Testis (tissue), 2 donors: ENCODE measurements around the gene KIF2B.

ENCODE experiments used
- POLR2A ChIP-seq: fragments of 450-650 bp; IDR thresholded peaks from one replicate; pipeline ENCODE4 v1.6.1; 2017; ENCODE audit warnings: antibody characterized with exemption, mild to moderate bottlenecking, moderate library complexity
- TF ChIP-seq, protein P1 (sequence below), 3 experiments: fragments of 450-650 bp in 2 of 3; fragments of 200-600 bp in 1 of 3; sonication (generic) in 1 of 3; IDR thresholded peaks; one replicate each; pipeline ENCODE4 v1.5.1; 2016 to 2019; ENCODE audit warnings: antibody characterized with exemption in 3 of 3, mild to moderate bottlenecking in 2 of 3, moderate library complexity in 1 of 3

DNA sequence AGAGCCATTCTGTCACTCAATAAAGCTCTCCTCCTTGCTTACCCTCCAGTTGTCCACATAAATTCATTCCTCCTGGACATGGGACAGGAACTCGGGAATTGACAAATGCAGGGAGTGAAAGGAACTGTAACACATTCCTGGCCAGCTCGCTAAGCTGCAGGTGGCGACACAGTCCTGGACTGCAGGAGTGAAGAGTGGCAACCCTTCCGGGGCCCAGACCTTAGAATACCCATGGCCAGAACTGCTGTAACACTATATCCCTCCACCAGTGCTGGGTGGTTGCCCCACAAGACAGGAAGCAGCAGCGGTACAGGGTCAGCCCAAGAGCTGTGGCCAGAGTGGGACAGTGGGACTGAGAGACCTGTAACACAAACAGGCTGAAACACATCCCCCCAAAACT lies 30.3 kb upstream of the KIF2B start:
- TF ChIP-seq, protein P1, sequence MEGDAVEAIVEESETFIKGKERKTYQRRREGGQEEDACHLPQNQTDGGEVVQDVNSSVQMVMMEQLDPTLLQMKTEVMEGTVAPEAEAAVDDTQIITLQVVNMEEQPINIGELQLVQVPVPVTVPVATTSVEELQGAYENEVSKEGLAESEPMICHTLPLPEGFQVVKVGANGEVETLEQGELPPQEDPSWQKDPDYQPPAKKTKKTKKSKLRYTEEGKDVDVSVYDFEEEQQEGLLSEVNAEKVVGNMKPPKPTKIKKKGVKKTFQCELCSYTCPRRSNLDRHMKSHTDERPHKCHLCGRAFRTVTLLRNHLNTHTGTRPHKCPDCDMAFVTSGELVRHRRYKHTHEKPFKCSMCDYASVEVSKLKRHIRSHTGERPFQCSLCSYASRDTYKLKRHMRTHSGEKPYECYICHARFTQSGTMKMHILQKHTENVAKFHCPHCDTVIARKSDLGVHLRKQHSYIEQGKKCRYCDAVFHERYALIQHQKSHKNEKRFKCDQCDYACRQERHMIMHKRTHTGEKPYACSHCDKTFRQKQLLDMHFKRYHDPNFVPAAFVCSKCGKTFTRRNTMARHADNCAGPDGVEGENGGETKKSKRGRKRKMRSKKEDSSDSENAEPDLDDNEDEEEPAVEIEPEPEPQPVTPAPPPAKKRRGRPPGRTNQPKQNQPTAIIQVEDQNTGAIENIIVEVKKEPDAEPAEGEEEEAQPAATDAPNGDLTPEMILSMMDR (IDR thresholded peaks at IDR 0.05) = no peak
- TF ChIP-seq POLR2A = no peak
